H1 (cell line): ENCODE results near the gene PRR12. TPM values are rescaled to one million over a fixed set of nuclear protein-coding genes. Genes with fewer than 3 reads are reported as not detected.

Experiments used
- CTCF ChIA-PET: fragments of 300-600 bp; sonication (Branson Sonifier 250); formaldehyde crosslinking; loops from one replicate; lab custom pipeline; 2021; ENCODE audit not compliant: partially characterized antibody; lab: Charles Lee
- POLR2A ChIA-PET: fragments of 300-600 bp; sonication (Branson Sonifier 250); formaldehyde crosslinking; loops from one replicate; lab custom pipeline; 2021; ENCODE audit warnings: inconsistent platforms; ENCODE audit not compliant: partially characterized antibody; lab: Charles Lee
- DNase-seq, 2 experiments: peaks; one replicate each; pipeline versions ENCODE4 v3.0.0 to v3.0.0-alpha.2; 2010 to 2022; ENCODE audit warnings: low spot score in 2 of 2, low read depth in 1 of 2, mixed read lengths in 1 of 2
- FAIRE-seq: peaks from 2 replicates; lab custom pipeline; 2011; peaks lifted over from hg19 to GRCh38; lab: Jason Lieb, UNC
- H2AFZ ChIP-seq: 2 replicates; pipeline ENCODE4 v1.8.1; 2012; ENCODE audit warnings: low read length, inconsistent platforms
- H2AK5ac ChIP-seq: 2 replicates; pipeline ENCODE4 v1.6.1; 2013; ENCODE audit warnings: low read depth, low read length
- H2BK120ac ChIP-seq: replicated peaks from 2 replicates; pipeline ENCODE3; 2013; ENCODE audit warnings: low read depth, low read length, inconsistent platforms
- H2BK12ac ChIP-seq: 2 replicates; pipeline ENCODE4 v1.6.1; 2013; ENCODE audit warnings: low read depth, low read length
- H2BK15ac ChIP-seq: 2 replicates; pipeline ENCODE4 v1.6.1; 2013; ENCODE audit warnings: low read length
- H2BK20ac ChIP-seq: 2 replicates; pipeline ENCODE4 v1.6.1; 2013; ENCODE audit warnings: low read length
- H2BK5ac ChIP-seq: 2 replicates; pipeline ENCODE4 v1.6.1; 2013; ENCODE audit warnings: low read depth, low read length
- H3K14ac ChIP-seq: 2 replicates; pipeline ENCODE4 v1.6.1; 2013; ENCODE audit warnings: inconsistent platforms; ENCODE audit not compliant: insufficient read length
- H3K18ac ChIP-seq: 2 replicates; pipeline ENCODE4 v1.6.1; 2013; ENCODE audit warnings: low read length; ENCODE audit errors: extremely low read depth
- H3K23ac ChIP-seq: 2 replicates; pipeline ENCODE4 v1.6.1; 2013; ENCODE audit warnings: inconsistent platforms; ENCODE audit not compliant: insufficient read length
- H3K23me2 ChIP-seq: 2 replicates; pipeline ENCODE4 v1.6.1; 2013; ENCODE audit warnings: low read depth, low read length
- H3K27ac ChIP-seq: 2 replicates; pipeline ENCODE4 v1.6.1; 2011; ENCODE audit warnings: low read depth, low read length, inconsistent platforms
- H3K27me3 ChIP-seq, 4 experiments: replicated peaks in 1 of 4; 1 replicate in 1 of 4; 2 replicates in 3 of 4; pipeline versions ENCODE4 v1.6.1 to v1.8.1; 2011 to 2013; ENCODE audit warnings: low read length in 3 of 4, mild to moderate bottlenecking in 3 of 4, inconsistent platforms in 2 of 4, mixed read lengths in 2 of 4, moderate library complexity in 1 of 4; ENCODE audit not compliant: control insufficient read depth in 3 of 4, insufficient read depth in 3 of 4; ENCODE audit errors: extremely low read depth in 1 of 4
- H3K36me3 ChIP-seq, 4 experiments: 2 replicates each; pipeline versions ENCODE4 v1.6.1 to v1.8.1; 2011 to 2013; ENCODE audit warnings: mild to moderate bottlenecking in 4 of 4, low read length in 3 of 4, moderate library complexity in 2 of 4, control low read depth in 1 of 4, inconsistent platforms in 1 of 4; ENCODE audit not compliant: insufficient read depth in 4 of 4, control insufficient read depth in 2 of 4
- H3K4ac ChIP-seq: replicated peaks from 2 replicates; pipeline ENCODE3; 2013; ENCODE audit warnings: low read length, low read depth, mixed read lengths, inconsistent platforms; ENCODE audit not compliant: insufficient read length
- H3K4me1 ChIP-seq, 4 experiments: replicated peaks in 1 of 4; 1 replicate in 1 of 4; 2 replicates in 3 of 4; pipeline versions ENCODE4 v1.6.1 to v1.8.1; 2011 to 2013; ENCODE audit warnings: low read length in 3 of 4, inconsistent platforms in 2 of 4, mixed read lengths in 1 of 4; ENCODE audit not compliant: insufficient read depth in 4 of 4, control insufficient read depth in 3 of 4
- H3K4me2 ChIP-seq, 2 experiments: 2 replicates each; pipeline versions ENCODE4 v1.6.1 to v1.8.1; 2011 to 2013; ENCODE audit warnings: low read depth in 2 of 2, low read length in 2 of 2, control low read depth in 1 of 2, inconsistent platforms in 1 of 2, mild to moderate bottlenecking in 1 of 2; ENCODE audit not compliant: insufficient read depth in 1 of 2
- H3K4me3 ChIP-seq, 4 experiments: fragments of 200-600, 300-600 bp in 1 of 4; sonication (generic), shearing (Covaris generic), sonication (Bioruptor Twin) in 1 of 4; 2 replicates each; pipeline versions ENCODE4 v1.5.1 to v1.8.1; 2011 to 2016; ENCODE audit warnings: low read length in 4 of 4, low read depth in 3 of 4, control low read depth in 2 of 4, inconsistent platforms in 2 of 4, mild to moderate bottlenecking in 2 of 4, mixed read lengths in 1 of 4, moderate library complexity in 1 of 4; ENCODE audit not compliant: insufficient read depth in 2 of 4; ENCODE audit errors: extremely low read depth in 1 of 4
- H3K56ac ChIP-seq: replicated peaks from 2 replicates; pipeline ENCODE3; 2013; ENCODE audit warnings: low read depth, mild to moderate bottlenecking, mixed read lengths, low read length, inconsistent platforms; ENCODE audit not compliant: insufficient read length
- H3K79me1 ChIP-seq: 2 replicates; pipeline ENCODE4 v1.6.1; 2013; ENCODE audit warnings: low read depth, low read length, control low read depth
- H3K79me2 ChIP-seq, 2 experiments: 2 replicates each; pipeline versions ENCODE4 v1.6.1 to v1.8.1; 2012 to 2013; ENCODE audit warnings: low read length in 2 of 2, mild to moderate bottlenecking in 2 of 2, inconsistent platforms in 1 of 2; ENCODE audit not compliant: insufficient read depth in 2 of 2, control insufficient read depth in 1 of 2
- H3K9ac ChIP-seq, 4 experiments: replicated peaks in 1 of 4; 1 replicate in 1 of 4; 2 replicates in 3 of 4; pipeline versions ENCODE4 v1.6.1 to v1.8.1; 2011 to 2013; ENCODE audit warnings: low read depth in 3 of 4, low read length in 3 of 4, control low read depth in 2 of 4, mild to moderate bottlenecking in 2 of 4, moderate library complexity in 2 of 4, inconsistent platforms in 1 of 4; ENCODE audit errors: extremely low read depth in 1 of 4
- H3K9me3 ChIP-seq, 2 experiments: 2 replicates each; pipeline versions ENCODE4 v1.6.1 to v1.8.1; 2012 to 2013; ENCODE audit warnings: mild to moderate bottlenecking in 2 of 2, moderate library complexity in 2 of 2, control low read depth in 1 of 2, inconsistent platforms in 1 of 2, low read depth in 1 of 2, low read length in 1 of 2, mixed read lengths in 1 of 2; ENCODE audit not compliant: insufficient read depth in 2 of 2
- H4K20me1 ChIP-seq, 2 experiments: replicated peaks in 1 of 2; 2 replicates each; pipeline versions ENCODE3 to v1.8.1; 2011 to 2013; ENCODE audit warnings: inconsistent platforms in 2 of 2, low read length in 2 of 2, mild to moderate bottlenecking in 1 of 2; ENCODE audit not compliant: insufficient read depth in 2 of 2, control insufficient read depth in 1 of 2
- H4K5ac ChIP-seq: 2 replicates; pipeline ENCODE4 v1.6.1; 2013; ENCODE audit warnings: low read length, low read depth, mixed read lengths, inconsistent platforms; ENCODE audit not compliant: insufficient read length
- H4K8ac ChIP-seq: 2 replicates; pipeline ENCODE4 v1.8.0; 2013; ENCODE audit warnings: mild to moderate bottlenecking, moderate library complexity, low read length, inconsistent platforms; ENCODE audit not compliant: insufficient read depth; ENCODE audit errors: extremely low read depth
- H4K91ac ChIP-seq: replicated peaks from 2 replicates; pipeline ENCODE3; 2013; ENCODE audit warnings: low read length, mixed read lengths, inconsistent platforms; ENCODE audit not compliant: insufficient read length
- WGBS, 2 experiments: shearing (Covaris generic) in 1 of 2; methylation state at CpG; one replicate each; pipeline versions ENCODE4 v1.1.6 to v1.1.7; 2013 to 2015; ENCODE audit warnings: low lambda C conversion rate in 2 of 2, mixed read lengths in 2 of 2, inconsistent platforms in 1 of 2, low coverage in 1 of 2, missing lambda C conversion rate in 1 of 2; ENCODE audit not compliant: insufficient replicate concordance in 2 of 2, insufficient coverage in 1 of 2, insufficient read length in 1 of 2; ENCODE audit errors: extremely low coverage in 1 of 2, missing lambda C conversion rate in 1 of 2; 5-methylcytosine and 5-hydroxymethylcytosine counted together
- polyA plus RNA-seq, 7 experiments: library from polyadenylated mRNA; depleted of rRNA in 3 of 7; stranded (reverse) in 5 of 7; unstranded in 2 of 7; fragments of >200 nt in 5 of 7; fragments of 200-250 nt in 2 of 7; gene quantifications; 1 replicate in 5 of 7; 2 replicates in 1 of 7; 4 replicates in 1 of 7; pipeline versions ENCODE4 v1.2.1 to v1.2.3, GENCODE V29; 2011 to 2013; ENCODE audit warnings: missing spikeins in 2 of 7, mixed read lengths in 2 of 7
- total RNA-seq: library from RNA; stranded (reverse); fragmentation: NEBNext Ultra II Directional; extraction: Animal tissue kit (Norgen Biotek cat#: 25700); gene quantifications from 2 replicates; pipeline ENCODE4 v1.2.1, GENCODE V29; 2021

PRR12 gene
- total and polyA plus RNA-seq, 2 of the 8 experiments (the other 6 are each of a cell fraction or from before 2014, with no cell fraction given), result 2.5 to 59.4 TPM

DNA sequence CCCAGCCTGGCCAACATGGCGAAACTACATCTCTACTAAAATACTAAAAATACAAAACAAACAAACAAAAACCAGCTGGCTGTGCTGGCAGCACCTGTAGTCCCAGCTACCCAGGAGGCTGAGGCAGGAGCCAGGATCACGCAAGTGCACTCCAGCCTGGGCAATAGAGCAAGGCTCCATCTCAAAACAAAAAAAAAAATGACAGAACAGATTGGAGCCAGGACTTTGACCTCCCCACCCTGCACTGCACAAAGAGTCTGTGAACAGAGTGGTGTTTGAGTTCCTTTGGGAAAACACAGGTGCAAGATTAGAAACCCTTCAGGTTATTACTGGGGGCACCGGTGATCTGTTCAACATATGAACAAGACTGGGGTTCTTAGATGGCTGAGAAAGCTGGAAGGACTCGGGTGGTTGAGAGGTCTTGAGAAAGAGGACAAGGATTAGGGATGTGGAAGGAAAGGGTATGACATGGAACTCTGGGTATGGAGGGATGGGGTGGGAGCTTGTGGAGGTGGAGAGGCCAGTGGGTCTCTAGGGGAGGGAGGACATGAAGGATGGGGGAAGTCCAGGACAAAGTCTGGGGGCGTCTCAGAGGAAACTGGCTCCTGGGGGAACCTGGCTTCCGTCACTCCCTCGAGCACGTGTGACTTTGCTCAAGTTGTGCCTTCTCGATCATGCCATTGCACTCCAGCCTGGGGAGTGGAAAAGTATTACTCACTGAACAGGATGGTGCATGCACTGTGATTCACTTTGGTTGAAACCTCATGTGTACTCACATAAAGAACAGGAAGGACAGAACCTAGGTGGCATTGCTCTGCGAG lies 37.3 kb upstream of the PRR12 start:
- WGBS, 2 experiments, result 97% methylated on average over 9 of the region's 10 CpGs; no CpG with 5 or more reads in 1 of the 2 experiments
- H3K27me3 ChIP-seq, result no peaks in the 10 kb centered on the region; a peak in 2 of 7 replicates
- CTCF ChIA-PET, result interaction anchor here (0.6 to 18.1 kb wide), 10 partner anchors 8 to 79 kb away, joined by 3 to 240 read pairs (median 4); no protein-coding TSS in a partner anchor
- H4K91ac ChIP-seq, result no peak overlapping the region
- POLR2A ChIA-PET, result interaction anchor here (0.5 to 4.1 kb wide), 9 partner anchors 13 to 89 kb away, joined by 3 to 17 read pairs (median 4); partner anchors contain the start of genes NOSIP, PRRG2 and RCN3
- H2BK120ac ChIP-seq, result no peak overlapping the region
- no peak overlapping the region; the same call in 1 of the 2 replicates for H2BK5ac ChIP-seq
- H3K79me2 ChIP-seq, result no peaks in the 10 kb centered on the region
- H4K5ac ChIP-seq, result no peak overlapping the region
- peaks cover 5 to 17% (median 10%) of the 10 kb centered on the region in 4 experiments for H3K4me1 ChIP-seq
- no peak overlapping the region for H3K56ac ChIP-seq
- H4K8ac ChIP-seq, result no peak overlapping the region
- H3K14ac ChIP-seq, result no peak overlapping the region
- DNase-seq (no peak), FAIRE-seq (no peak)
- no peak overlapping the region for H3K4ac ChIP-seq
- H3K23me2 ChIP-seq, result peaks cover 6% of the 10 kb centered on the region
- no peak overlapping the region for H3K23ac ChIP-seq
- H2BK15ac ChIP-seq, result no peak overlapping the region
- no peak overlapping the region for H3K4me3 ChIP-seq
- no peak overlapping the region for H3K18ac ChIP-seq
- no peak overlapping the region; a peak in 1 of 4 replicates for H3K4me2 ChIP-seq
- no peak overlapping the region for H2AFZ ChIP-seq
- H2BK12ac ChIP-seq, result no peak overlapping the region
- H3K27ac ChIP-seq, result no peak overlapping the region; the same call in 1 of the 2 replicates
- H2BK20ac ChIP-seq, result no peak overlapping the region
- H2AK5ac ChIP-seq, result no peak overlapping the region
- no peaks in the 10 kb centered on the region for H3K9me3 ChIP-seq
- no peaks in the 10 kb centered on the region; the same call in 1 of the 2 replicates for H3K79me1 ChIP-seq
- H3K9ac ChIP-seq, result no peak overlapping the region
- H4K20me1 ChIP-seq, result peaks cover 0 to 8% of the 10 kb centered on the region in 2 experiments
- H3K36me3 ChIP-seq, result peaks cover 0 to 19% (median 8%) of the 10 kb centered on the region in 4 experiments; a peak in 5 of 8 replicates
